ENCODE data around the gene C1QL4.

C1QL4 gene

GRCh38 chr12:49309386-49309785 is 27.6 kb downstream of the C1QL4 start:
- DNase-seq (ENCODE audit: low read depth, low spot score), result no peak
- no peak overlapping the region for H3K4me3 ChIP-seq (ENCODE audit: low read depth, low read length)
- in situ Hi-C loops (cut with HindIII; ENCODE audit: low sequenced_read_pairs), result no loop called here
- TF ChIP-seq CTCF (IDR thresholded peaks at IDR 0.05; ENCODE audit: low read depth, low read length), result no peak

GRCh38 chr12:49305762-49306510 is 31.1 kb downstream of the C1QL4 start:
- TF ChIP-seq CTCF (IDR thresholded peaks at IDR 0.05; ENCODE audit: low read depth, low read length), result no peak
- H3K4me3 ChIP-seq (ENCODE audit: low read depth, low read length), result no peak overlapping the region
- in situ Hi-C loops (cut with HindIII; ENCODE audit: low sequenced_read_pairs), result no loop called here
- no peak for DNase-seq (ENCODE audit: low read depth, low spot score)

GRCh38 chr12:49304161-49304560 is 32.8 kb downstream of the C1QL4 start:
- TF ChIP-seq CTCF (IDR thresholded peaks at IDR 0.05; ENCODE audit: low read depth, low read length), result no peak
- in situ Hi-C loops (cut with HindIII; ENCODE audit: low sequenced_read_pairs), result no loop called here
- no peak overlapping the region for H3K4me3 ChIP-seq (ENCODE audit: low read depth, low read length)
- DNase-seq (ENCODE audit: low read depth, low spot score), result no peak

GRCh38 chr12:49301760-49302159 is 35.2 kb downstream of the C1QL4 start:
- in situ Hi-C loops (cut with HindIII; ENCODE audit: low sequenced_read_pairs), result no loop called here
- DNase-seq (ENCODE audit: low read depth, low spot score), result no peak
- TF ChIP-seq CTCF (IDR thresholded peaks at IDR 0.05; ENCODE audit: low read depth, low read length), result no peak

GRCh38 chr12:49298160-49298559 is 38.8 kb downstream of the C1QL4 start:
- H3K4me3 ChIP-seq (ENCODE audit: low read depth, low read length), result no peak overlapping the region
- in situ Hi-C loops (cut with HindIII; ENCODE audit: low sequenced_read_pairs), result no loop called here
- no peak for TF ChIP-seq CTCF (IDR thresholded peaks at IDR 0.05; ENCODE audit: low read depth, low read length)
- DNase-seq (ENCODE audit: low read depth, low spot score), result no peak

More at GRCh38 chr12:49301760-49302159, 35.2 kb downstream of the C1QL4 start:
- no peak overlapping the region for H3K4me3 ChIP-seq (ENCODE audit: low read depth, low read length)

- in situ Hi-C loops (cut with HindIII; ENCODE audit: low sequenced_read_pairs), result no loop called here
- no peak for TF ChIP-seq CTCF (IDR thresholded peaks at IDR 0.05; ENCODE audit: low read depth, low read length)
- no peak for DNase-seq (ENCODE audit: low read depth, low spot score)
- H3K4me3 ChIP-seq (ENCODE audit: low read depth, low read length), result no peak overlapping the region
Measured at GRCh38 chr12:49297695-49298060, 39.3 kb downstream of the C1QL4 start.
